SK-N-MC (cell line): ENCODE measurements around the gene ZSCAN22.

Experiments
- EZH2 ChIP-seq: fragments of 200-600 bp; sonication (generic); IDR thresholded peaks from one replicate; pipeline ENCODE4 v1.6.1; 2017; ENCODE audit warnings: antibody characterized with exemption
- POLR2AphosphoS5 ChIP-seq: IDR thresholded peaks from 2 replicates; pipeline ENCODE4 v1.6.1; 2012; ENCODE audit warnings: mild to moderate bottlenecking, low read depth, low read length, borderline replicate concordance

DNA sequence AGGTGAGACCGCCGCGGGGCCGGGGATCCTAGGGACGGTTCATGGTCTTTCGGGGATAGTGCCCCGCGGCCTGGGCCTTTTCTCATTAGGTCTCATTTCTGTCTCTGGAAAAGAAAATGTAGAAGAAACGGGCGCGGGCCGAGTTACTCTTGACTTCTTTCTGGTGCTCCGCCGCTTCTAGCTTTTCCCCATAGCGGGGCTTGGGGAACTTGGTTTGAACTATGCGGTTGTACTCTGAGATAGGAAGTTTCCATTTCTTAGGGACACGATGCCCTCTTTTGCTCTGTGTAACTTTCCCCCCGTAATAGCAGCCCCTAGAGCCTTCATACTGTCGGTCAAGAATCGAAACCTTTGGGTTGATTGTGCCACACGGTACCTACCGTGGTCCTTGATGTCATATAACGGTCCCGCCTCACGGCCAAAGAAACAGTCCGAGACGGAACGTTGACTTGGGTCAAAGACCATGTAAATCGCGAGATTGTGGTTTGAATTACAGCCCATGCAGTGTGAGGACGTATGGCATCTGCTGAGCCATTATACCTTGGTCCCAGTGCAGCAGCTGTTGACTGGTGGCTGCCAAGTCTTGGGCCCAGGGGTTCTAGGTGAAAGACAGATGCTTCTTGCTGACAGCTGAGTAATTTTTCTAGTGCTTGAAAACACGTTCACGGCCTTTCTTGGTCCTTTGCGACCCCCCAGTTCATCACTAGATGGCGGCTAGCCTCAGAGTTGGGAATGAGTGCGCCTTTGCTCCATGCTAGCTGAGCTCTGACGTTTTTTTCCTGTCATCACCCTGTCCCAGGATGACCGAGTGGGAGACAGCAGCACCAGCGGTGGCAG lies 60.8 kb downstream of the ZSCAN22 start:
- no peak for TF ChIP-seq POLR2AphosphoS5
- no peak for TF ChIP-seq EZH2
